GM23338 (cell line): Measurements from ENCODE around the gene SORCS2. TPM values are rescaled to one million over a fixed set of nuclear protein-coding genes. Genes with fewer than 3 reads are reported as not detected.

ENCODE experiments used
- ATAC-seq: fragments of 200-7000 bp; cut with Tn5 transposase; 3 replicates; pipeline ENCODE4 v1.9.1; 2020
- DNase-seq: peaks from one replicate; pipeline ENCODE4 v3.0.0-alpha.2; 2015; ENCODE audit warnings: low spot score
- H2AFZ ChIP-seq: fragments of 200-600 bp; sonication (generic); 2 replicates; pipeline ENCODE4 v1.8.0; 2016; ENCODE audit warnings: antibody characterized with exemption, mild to moderate bottlenecking, moderate library complexity
- H3F3A ChIP-seq: fragments of 200-600 bp; sonication (generic); replicated peaks from 2 replicates; pipeline ENCODE4 v1.8.0; 2017; ENCODE audit warnings: antibody characterized with exemption, mixed run types, low read depth
- H3K27ac ChIP-seq: fragments of 200-600 bp; sonication (generic); 2 replicates; pipeline ENCODE4 v1.6.1; 2016; ENCODE audit warnings: low read depth
- H3K27me3 ChIP-seq: fragments of 200-600 bp; sonication (generic); 2 replicates; pipeline ENCODE4 v1.8.0; 2016; ENCODE audit warnings: mild to moderate bottlenecking, mixed run types, moderate library complexity; ENCODE audit not compliant: insufficient read depth
- H3K36me3 ChIP-seq: fragments of 200-600 bp; sonication (generic); 2 replicates; pipeline ENCODE4 v1.8.0; 2016; ENCODE audit warnings: mild to moderate bottlenecking; ENCODE audit not compliant: insufficient read depth
- H3K4me1 ChIP-seq: fragments of 200-600 bp; sonication (generic); 2 replicates; pipeline ENCODE4 v1.8.0; 2016; ENCODE audit warnings: mild to moderate bottlenecking, moderate library complexity; ENCODE audit not compliant: insufficient read depth
- H3K4me2 ChIP-seq: fragments of 200-600 bp; sonication (generic); 2 replicates; pipeline ENCODE4 v1.7.1; 2017; ENCODE audit warnings: mixed run types
- H3K4me3 ChIP-seq: fragments of 200-600 bp; sonication (generic); 2 replicates; pipeline ENCODE4 v1.6.1; 2016; ENCODE audit warnings: mixed run types
- H3K79me2 ChIP-seq: fragments of 200-600 bp; sonication (generic); replicated peaks from 2 replicates; pipeline ENCODE4 v1.8.0; 2017; ENCODE audit warnings: mild to moderate bottlenecking; ENCODE audit not compliant: insufficient read depth
- H3K9me2 ChIP-seq: fragments of 200-600 bp; sonication (generic); 2 replicates; pipeline ENCODE4 v1.8.0; 2017; ENCODE audit not compliant: insufficient read depth
- H4K20me1 ChIP-seq: fragments of 200-600 bp; sonication (generic); replicated peaks from 2 replicates; pipeline ENCODE4 v1.8.0; 2017; ENCODE audit warnings: mild to moderate bottlenecking; ENCODE audit not compliant: insufficient read depth
- H3K27ac Mint-ChIP-seq: 2 replicates; pipeline ENCODE4 v1.8.0; 2020; ENCODE audit warnings: inconsistent platforms, mild to moderate bottlenecking, moderate library complexity, mixed read lengths
- H3K27me3 Mint-ChIP-seq: 3 replicates; pipeline ENCODE4 v1.8.0; 2022; ENCODE audit warnings: low read depth, mild to moderate bottlenecking, moderate library complexity, mixed read lengths, inconsistent platforms; ENCODE audit not compliant: insufficient read depth, poor library complexity
- H3K36me3 Mint-ChIP-seq: 3 replicates; pipeline ENCODE4 v1.8.0; 2021; ENCODE audit warnings: low read depth, mild to moderate bottlenecking, inconsistent platforms, moderate library complexity, mixed read lengths
- H3K4me1 Mint-ChIP-seq: 3 replicates; pipeline ENCODE4 v1.8.0; 2020; ENCODE audit warnings: mild to moderate bottlenecking, inconsistent platforms, mixed read lengths
- H3K4me3 Mint-ChIP-seq: 3 replicates; pipeline ENCODE4 v1.8.0; 2021; ENCODE audit warnings: moderate library complexity, mild to moderate bottlenecking, inconsistent platforms, mixed read lengths
- H3K9me3 Mint-ChIP-seq: 3 replicates; pipeline ENCODE4 v1.8.0; 2020; ENCODE audit warnings: moderate library complexity, mild to moderate bottlenecking, inconsistent platforms, mixed read lengths
- CREB1 ChIP-seq: fragments of 250-450 bp; sonication (Bioruptor Pico); IDR thresholded peaks from 2 replicates; pipeline ENCODE4 v1.5.0; 2020; ENCODE audit warnings: low read depth, mild to moderate bottlenecking, moderate library complexity
- ETS1 ChIP-seq: IDR thresholded peaks from 2 replicates; pipeline ENCODE4 v1.6.1; 2016; ENCODE audit warnings: antibody characterized with exemption
- EZH2 ChIP-seq: fragments of 200-600 bp; sonication (generic); IDR thresholded peaks from one replicate; pipeline ENCODE4 v1.8.0; 2017; ENCODE audit warnings: antibody characterized with exemption, mild to moderate bottlenecking, low read depth; ENCODE audit not compliant: unreplicated experiment
- EZH2phosphoT487 ChIP-seq: fragments of 200-600 bp; sonication (generic); IDR thresholded peaks from one replicate; pipeline ENCODE4 v1.8.1; 2018; ENCODE audit warnings: antibody characterized with exemption; ENCODE audit not compliant: unreplicated experiment
- JUNB ChIP-seq: IDR thresholded peaks from one replicate; pipeline ENCODE4 v1.6.1; 2016; ENCODE audit warnings: antibody characterized with exemption; ENCODE audit not compliant: unreplicated experiment
- NANOG ChIP-seq: IDR thresholded peaks from 2 replicates; pipeline ENCODE4 v1.6.1; 2016; ENCODE audit warnings: antibody characterized with exemption, borderline replicate concordance
- POLR2AphosphoS5 ChIP-seq: IDR thresholded peaks from 2 replicates; pipeline ENCODE4 v1.6.1; 2016; ENCODE audit warnings: antibody characterized with exemption, low read depth
- STAT1 ChIP-seq: IDR thresholded peaks from one replicate; pipeline ENCODE4 v1.6.1; 2016; ENCODE audit warnings: antibody characterized with exemption; ENCODE audit not compliant: unreplicated experiment
- ZNF114 ChIP-seq: fragments of 250-450 bp; sonication (Bioruptor Pico); IDR thresholded peaks from 2 replicates; pipeline ENCODE4 v1.5.0; 2020; ENCODE audit warnings: mild to moderate bottlenecking, moderate library complexity
- ZNF331 ChIP-seq: fragments of 250-450 bp; sonication (Bioruptor Pico); IDR thresholded peaks from 2 replicates; pipeline ENCODE4 v1.5.0; 2020; ENCODE audit warnings: low read depth, mild to moderate bottlenecking, moderate library complexity
- ZNF462 ChIP-seq: fragments of 250-450 bp; sonication (Bioruptor Pico); IDR thresholded peaks from 2 replicates; pipeline ENCODE4 v1.5.0; 2020; ENCODE audit warnings: mild to moderate bottlenecking, moderate library complexity
- polyA plus RNA-seq: library from polyadenylated mRNA; unstranded; fragments of >200 nt; fragmentation: Nextera tagmentation; extraction: Ambion mirVana; gene quantifications from 2 replicates; pipeline ENCODE4 v1.2.1, GENCODE V29; 2016
- total RNA-seq: library from RNA; depleted of rRNA; stranded (reverse); fragments of >200 nt; shearing (Covaris generic); gene quantifications from 2 replicates; pipeline ENCODE4 v1.2.3, GENCODE V29; 2014
- TF ChIP-seq, protein P1 (sequence below), 2 experiments: fragments of 200-600 bp in 1 of 2; sonication (generic) in 1 of 2; conservative IDR thresholded peaks; 2 replicates each; pipeline versions ENCODE4 v1.5.1 to v1.6.1; 2016 to 2017; ENCODE audit warnings: antibody characterized with exemption in 2 of 2, low read depth in 2 of 2, mild to moderate bottlenecking in 2 of 2, moderate library complexity in 1 of 2
- TF ChIP-seq, protein P2 (sequence below): IDR thresholded peaks from one replicate; pipeline ENCODE4 v1.6.1; 2018; ENCODE audit warnings: antibody characterized with exemption; ENCODE audit not compliant: unreplicated experiment

SORCS2 gene
- total and polyA plus RNA-seq, 2 experiments from 2014 or later: 0.47 to 2.4 TPM

GRCh38 chr4:7460566-7460965 is 268.2 kb downstream of the SORCS2 start:
- no peak overlapping the region for H3K27ac Mint-ChIP-seq
- no peak overlapping the region for H2AFZ ChIP-seq
- H3K36me3 ChIP-seq: no peaks in the 10 kb centered on the region
- peaks cover 2% of the 10 kb centered on the region; the same call in 2 of the 3 replicates for H3K9me3 Mint-ChIP-seq
- H3K4me3 Mint-ChIP-seq: no peak overlapping the region
- H3K9me2 ChIP-seq: no peaks in the 10 kb centered on the region
- no peaks in the 10 kb centered on the region for H4K20me1 ChIP-seq
- no peaks in the 10 kb centered on the region for H3K79me2 ChIP-seq
- H3K4me3 ChIP-seq: no peak overlapping the region
- H3K27me3 Mint-ChIP-seq: peaks cover 15% of the 10 kb centered on the region
- H3K36me3 Mint-ChIP-seq: no peaks in the 10 kb centered on the region
- H3F3A ChIP-seq: no peaks in the 10 kb centered on the region
- no peak for ATAC-seq
- peaks cover 30% of the 10 kb centered on the region for H3K4me1 Mint-ChIP-seq
- H3K27me3 ChIP-seq: no peaks in the 10 kb centered on the region
- no peak for DNase-seq
- H3K4me1 ChIP-seq: no peaks in the 10 kb centered on the region
- no peak overlapping the region for H3K4me2 ChIP-seq
- H3K27ac ChIP-seq: no peak overlapping the region
- no peak for TF ChIP-seq ZNF114 (CRISPR knock-in tag)
- TF ChIP-seq, protein P1, sequence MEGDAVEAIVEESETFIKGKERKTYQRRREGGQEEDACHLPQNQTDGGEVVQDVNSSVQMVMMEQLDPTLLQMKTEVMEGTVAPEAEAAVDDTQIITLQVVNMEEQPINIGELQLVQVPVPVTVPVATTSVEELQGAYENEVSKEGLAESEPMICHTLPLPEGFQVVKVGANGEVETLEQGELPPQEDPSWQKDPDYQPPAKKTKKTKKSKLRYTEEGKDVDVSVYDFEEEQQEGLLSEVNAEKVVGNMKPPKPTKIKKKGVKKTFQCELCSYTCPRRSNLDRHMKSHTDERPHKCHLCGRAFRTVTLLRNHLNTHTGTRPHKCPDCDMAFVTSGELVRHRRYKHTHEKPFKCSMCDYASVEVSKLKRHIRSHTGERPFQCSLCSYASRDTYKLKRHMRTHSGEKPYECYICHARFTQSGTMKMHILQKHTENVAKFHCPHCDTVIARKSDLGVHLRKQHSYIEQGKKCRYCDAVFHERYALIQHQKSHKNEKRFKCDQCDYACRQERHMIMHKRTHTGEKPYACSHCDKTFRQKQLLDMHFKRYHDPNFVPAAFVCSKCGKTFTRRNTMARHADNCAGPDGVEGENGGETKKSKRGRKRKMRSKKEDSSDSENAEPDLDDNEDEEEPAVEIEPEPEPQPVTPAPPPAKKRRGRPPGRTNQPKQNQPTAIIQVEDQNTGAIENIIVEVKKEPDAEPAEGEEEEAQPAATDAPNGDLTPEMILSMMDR (conservative IDR thresholded peaks at IDR 0.05; ENCODE audit: low read depth in 2 of 2): no peak
- TF ChIP-seq, protein P2, sequence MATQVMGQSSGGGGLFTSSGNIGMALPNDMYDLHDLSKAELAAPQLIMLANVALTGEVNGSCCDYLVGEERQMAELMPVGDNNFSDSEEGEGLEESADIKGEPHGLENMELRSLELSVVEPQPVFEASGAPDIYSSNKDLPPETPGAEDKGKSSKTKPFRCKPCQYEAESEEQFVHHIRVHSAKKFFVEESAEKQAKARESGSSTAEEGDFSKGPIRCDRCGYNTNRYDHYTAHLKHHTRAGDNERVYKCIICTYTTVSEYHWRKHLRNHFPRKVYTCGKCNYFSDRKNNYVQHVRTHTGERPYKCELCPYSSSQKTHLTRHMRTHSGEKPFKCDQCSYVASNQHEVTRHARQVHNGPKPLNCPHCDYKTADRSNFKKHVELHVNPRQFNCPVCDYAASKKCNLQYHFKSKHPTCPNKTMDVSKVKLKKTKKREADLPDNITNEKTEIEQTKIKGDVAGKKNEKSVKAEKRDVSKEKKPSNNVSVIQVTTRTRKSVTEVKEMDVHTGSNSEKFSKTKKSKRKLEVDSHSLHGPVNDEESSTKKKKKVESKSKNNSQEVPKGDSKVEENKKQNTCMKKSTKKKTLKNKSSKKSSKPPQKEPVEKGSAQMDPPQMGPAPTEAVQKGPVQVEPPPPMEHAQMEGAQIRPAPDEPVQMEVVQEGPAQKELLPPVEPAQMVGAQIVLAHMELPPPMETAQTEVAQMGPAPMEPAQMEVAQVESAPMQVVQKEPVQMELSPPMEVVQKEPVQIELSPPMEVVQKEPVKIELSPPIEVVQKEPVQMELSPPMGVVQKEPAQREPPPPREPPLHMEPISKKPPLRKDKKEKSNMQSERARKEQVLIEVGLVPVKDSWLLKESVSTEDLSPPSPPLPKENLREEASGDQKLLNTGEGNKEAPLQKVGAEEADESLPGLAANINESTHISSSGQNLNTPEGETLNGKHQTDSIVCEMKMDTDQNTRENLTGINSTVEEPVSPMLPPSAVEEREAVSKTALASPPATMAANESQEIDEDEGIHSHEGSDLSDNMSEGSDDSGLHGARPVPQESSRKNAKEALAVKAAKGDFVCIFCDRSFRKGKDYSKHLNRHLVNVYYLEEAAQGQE: no peak
- TF ChIP-seq STAT1: no peak
- TF ChIP-seq CREB1 (CRISPR knock-in tag): no peak
- TF ChIP-seq NANOG: no peak
- no peak for TF ChIP-seq EZH2
- TF ChIP-seq ZNF462 (CRISPR knock-in tag): no peak
- no peak for TF ChIP-seq ETS1
- TF ChIP-seq POLR2AphosphoS5: no peak
- TF ChIP-seq ZNF331 (CRISPR knock-in tag): no peak
- no peak for TF ChIP-seq EZH2phosphoT487
- TF ChIP-seq JUNB: no peak
